ENCODE measurements around the gene SEMA4D.
"Not testable (repeated sequence)": the region's sequence is repeated elsewhere in the genome, so short reads cannot be mapped to it uniquely, and the experiment has no call there.

SEMA4D gene

GRCh38 chr9:89382026-89382986, 115.6 kb downstream of the SEMA4D start:
- ATAC-seq, result peak in 1 of 2 donors; percentile 37

DNA sequence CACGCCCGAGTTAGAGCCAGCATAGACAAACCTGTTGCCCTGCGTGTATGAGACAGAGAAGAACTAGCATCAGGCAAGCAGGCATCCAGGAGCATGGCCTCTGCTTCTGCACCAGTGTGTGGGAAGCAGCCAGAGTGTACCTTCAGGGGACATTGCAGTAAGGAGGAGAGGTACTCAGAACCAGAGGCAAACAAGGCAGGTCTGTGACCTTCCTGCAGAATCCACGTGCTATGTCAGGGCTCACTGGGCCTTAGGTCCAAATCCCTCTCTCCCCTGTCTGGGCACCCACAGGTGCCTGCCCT, 116.7 kb downstream of the SEMA4D start:
- ATAC-seq, result no peak

GRCh38 chr9:89380437-89381307, 117.2 kb downstream of the SEMA4D start:
- no peak for ATAC-seq

- no peak for ATAC-seq
These were observed 118.3 kb downstream of the SEMA4D start for GRCh38 chr9:89379508-89380115.

GRCh38 chr9:89379031-89379430, 118.9 kb downstream of the SEMA4D start:
- ATAC-seq, result no peak

- ATAC-seq, result no peak
These were observed 119.4 kb downstream of the SEMA4D start for GRCh38 chr9:89378541-89378940.

DNA sequence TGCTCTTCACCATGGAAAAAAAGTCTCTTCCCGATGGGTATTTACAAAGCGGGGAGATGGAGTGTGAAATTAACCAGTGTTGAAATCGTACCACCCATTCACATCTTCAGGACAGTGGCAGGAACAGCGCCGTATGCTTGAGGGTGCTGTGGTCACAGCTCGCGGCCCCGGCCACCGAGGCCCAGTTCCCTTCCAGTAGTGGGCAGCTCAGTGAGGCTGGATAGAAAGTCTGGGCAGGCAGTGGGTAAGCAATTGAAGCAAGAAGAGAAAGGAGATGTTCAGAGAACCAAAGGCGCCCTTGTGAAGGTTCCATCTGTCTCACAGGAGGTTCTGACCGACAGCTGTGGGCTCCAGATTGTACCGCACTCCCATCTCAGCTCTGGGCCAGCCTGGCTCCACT, 120.5 kb downstream of the SEMA4D start:
- ATAC-seq, result no peak

DNA sequence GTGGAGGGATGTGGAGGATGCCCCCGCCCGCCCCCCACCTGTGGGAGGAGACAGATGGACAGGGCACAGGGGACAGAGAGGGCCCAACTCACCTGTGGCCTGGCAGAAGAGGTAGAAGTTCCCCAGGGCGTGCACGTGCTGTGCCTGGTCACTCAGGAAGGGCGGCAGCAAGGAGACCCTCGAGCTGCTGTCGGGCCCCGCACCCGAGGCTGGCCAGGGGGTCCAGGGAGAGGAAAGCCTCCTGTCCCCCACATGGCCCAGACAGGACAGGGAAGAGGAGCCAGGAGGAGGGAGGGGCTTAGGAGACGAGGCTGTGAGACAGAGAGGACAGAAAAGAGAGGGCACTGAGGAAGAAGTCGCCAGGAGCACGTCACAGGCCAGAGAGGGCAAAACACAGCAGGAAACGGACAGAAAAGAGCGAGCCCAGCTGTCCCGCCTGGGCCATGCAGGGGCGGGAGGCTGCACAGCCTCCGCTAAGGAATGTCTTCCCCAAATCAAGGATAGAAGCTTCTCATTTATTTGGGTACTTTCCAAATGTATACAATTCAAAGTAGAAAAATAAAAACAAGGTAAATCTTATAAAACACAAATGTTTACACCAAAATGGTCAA, 121.1 kb downstream of the SEMA4D start:
- no peak for ATAC-seq

DNA sequence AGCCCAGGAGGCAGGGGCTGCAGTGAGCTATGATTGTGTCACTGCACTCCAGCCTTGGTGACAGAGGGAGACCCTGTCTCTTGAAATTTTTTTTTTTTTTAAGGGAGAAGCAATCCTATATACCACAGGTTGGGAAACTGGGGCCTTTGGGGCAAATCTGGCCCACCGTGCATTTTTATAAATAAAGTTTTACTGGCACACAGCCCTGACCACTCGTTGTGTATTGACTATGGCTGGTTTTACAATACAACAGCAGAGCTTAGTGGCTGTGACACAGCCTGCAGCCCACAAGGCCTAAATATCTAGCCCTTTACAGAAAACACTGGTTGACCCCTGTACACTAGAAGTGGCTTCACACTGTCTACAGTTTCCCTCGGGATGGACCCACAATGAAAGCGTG, 121.6 kb downstream of the SEMA4D start:
- ATAC-seq, result no peak

DNA sequence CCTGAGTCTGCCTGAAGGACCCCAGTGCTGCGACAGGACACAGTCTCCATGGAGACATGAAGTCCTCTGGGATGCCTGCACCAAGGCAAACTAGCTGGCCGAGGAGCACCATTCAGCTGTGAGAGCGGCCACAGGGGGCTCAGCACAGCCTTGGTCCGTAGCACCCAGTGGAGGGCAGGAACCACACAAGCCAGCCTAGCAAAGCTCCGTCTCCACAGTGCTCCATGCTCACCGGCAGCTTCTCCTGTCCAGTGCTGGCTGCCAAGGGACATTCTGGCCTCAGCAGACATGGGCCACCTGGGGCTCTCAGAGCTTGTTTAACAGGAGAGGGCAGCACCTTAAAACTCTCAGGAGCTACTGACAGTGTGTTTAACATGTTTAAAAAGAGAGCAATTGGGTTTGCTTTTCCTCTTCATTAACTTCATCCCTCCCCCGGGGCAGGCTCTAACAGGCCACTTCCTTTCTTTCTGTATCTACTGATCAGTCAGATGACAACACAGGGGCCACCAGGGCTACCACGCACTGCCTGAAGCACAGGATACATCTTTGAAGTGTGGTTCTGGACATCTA, 122.6 kb downstream of the SEMA4D start:
- ATAC-seq, result peak in 1 of 2 donors; percentile 50

GRCh38 chr9:89374176-89374575, 123.7 kb downstream of the SEMA4D start:
- no peak for ATAC-seq

DNA sequence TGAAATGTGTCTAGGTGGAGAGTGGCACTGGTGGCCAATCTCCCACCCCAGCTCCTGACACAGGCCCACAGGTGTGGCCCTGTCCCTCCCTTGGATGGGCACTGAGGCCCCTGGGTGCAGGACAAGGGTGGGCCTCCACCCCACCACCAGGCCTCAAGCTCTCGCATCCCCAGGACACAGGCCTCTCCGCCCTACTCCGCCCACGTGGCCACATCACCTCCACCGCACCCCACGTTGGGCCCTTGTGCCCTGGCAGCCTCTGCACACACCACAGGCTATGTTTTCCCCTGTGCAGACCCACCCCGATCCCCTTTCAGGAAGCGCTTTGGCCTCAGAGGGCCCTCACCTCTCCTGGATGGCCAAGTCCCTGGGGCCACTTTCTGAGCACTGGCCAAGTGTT, 124.9 kb downstream of the SEMA4D start:
- ATAC-seq, result peak in 1 of 2 donors; percentile 20

GRCh38 chr9:89372230-89372816, 125.6 kb downstream of the SEMA4D start:
- ATAC-seq, result peak; percentile 17 to 27

DNA sequence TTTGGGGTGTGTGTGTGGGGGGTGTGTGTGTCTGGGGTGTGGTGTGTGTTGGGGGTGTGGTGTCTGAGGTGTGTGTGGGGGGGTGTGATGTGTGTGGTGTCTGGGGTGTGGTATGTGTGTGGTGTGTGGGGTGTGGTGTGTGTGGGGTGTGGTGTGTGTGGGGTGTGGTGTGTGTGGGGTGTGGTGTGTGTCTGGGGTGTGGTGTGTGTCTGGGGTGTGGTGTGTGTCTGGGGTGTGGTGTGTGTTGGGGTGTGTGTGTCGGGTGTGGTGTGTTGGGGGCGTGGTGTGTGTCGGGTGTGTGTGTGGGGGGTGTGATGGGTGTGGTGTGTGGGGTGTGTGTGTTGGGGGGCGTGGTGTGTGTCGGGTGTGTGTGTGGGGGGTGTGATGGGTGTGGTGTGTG, 126.1 kb downstream of the SEMA4D start:
- ATAC-seq, result not testable (repeated sequence)

- no peak for ATAC-seq
These were observed 127.3 kb downstream of the SEMA4D start for GRCh38 chr9:89370593-89370992.

DNA sequence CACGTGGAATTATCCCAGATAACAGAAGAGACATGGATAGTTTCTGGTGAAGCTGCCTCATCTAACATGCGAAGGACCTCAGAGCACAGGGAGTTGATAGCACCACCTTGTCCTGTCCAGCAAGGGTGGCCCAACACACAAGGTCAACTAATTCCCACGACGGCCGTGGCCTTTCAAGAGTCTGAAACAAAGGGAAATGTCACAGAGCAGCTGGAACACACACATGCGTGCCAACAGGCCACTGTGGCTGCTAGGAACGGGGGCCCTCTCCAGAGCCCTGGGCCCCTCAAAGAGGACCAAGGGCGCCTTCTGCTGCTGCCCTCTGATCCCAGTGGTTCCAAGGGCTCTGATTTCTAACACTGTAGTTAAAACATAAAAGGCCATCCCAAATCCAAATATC, 128.9 kb downstream of the SEMA4D start:
- no peak for ATAC-seq

DNA sequence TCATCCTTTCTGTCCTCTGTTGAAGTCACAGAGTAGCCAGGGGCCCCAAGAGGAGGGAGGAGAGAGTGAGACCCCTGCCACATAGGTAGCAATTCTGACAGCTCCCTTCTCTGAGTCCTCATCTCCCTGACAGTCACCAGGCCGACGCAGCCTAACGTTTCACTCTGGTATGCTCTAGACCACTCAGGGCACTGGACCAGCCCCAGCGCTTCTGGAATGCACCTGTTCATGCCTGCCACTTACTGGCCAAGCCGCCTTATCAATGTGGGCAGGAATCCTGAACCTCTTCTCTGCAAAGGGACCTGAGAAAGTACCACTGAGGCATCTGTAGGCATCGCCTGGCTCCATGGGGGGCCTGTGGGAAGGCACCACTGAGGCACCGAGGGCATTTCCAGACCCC, 129.4 kb downstream of the SEMA4D start:
- no peak for ATAC-seq

GRCh38 chr9:89367726-89368437, 130.0 kb downstream of the SEMA4D start:
- no peak for ATAC-seq

- ATAC-seq, result no peak
These were observed 130.6 kb downstream of the SEMA4D start for GRCh38 chr9:89367281-89367680.

GRCh38 chr9:89366711-89367110, 131.2 kb downstream of the SEMA4D start:
- peak; percentile 67 to 79 for ATAC-seq

DNA sequence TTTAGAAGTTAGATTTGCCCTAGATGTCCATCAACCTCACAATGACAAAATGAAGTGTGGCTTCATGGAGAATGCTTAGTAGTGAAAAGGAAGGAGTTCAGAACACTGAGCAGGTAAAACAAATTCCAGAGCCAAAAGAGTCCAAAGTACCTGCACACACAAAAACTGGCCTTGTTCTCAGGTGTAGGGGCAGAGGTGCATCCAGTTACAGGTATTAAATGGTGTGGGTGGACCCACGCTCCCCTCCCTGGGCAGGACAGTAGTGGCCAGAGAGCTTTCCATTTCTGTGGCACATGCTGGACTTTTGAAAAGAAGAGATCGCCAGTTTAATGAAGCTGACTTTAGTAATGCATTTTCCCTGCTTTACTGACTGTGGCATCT, 132.4 kb downstream of the SEMA4D start:
- no peak for ATAC-seq
